H1 (cell line): Measurements from ENCODE around the gene GPRIN3. TPM values are rescaled to one million over a fixed set of nuclear protein-coding genes. Genes with fewer than 3 reads are reported as not detected.

ENCODE experiments used
- CTCF ChIA-PET: fragments of 300-600 bp; sonication (Branson Sonifier 250); formaldehyde crosslinking; loops from one replicate; lab custom pipeline; 2021; ENCODE audit not compliant: partially characterized antibody; lab: Charles Lee
- POLR2A ChIA-PET: fragments of 300-600 bp; sonication (Branson Sonifier 250); formaldehyde crosslinking; loops from one replicate; lab custom pipeline; 2021; ENCODE audit warnings: inconsistent platforms; ENCODE audit not compliant: partially characterized antibody; lab: Charles Lee
- DNase-seq, 2 experiments: peaks; one replicate each; pipeline versions ENCODE4 v3.0.0 to v3.0.0-alpha.2; 2010 to 2022; ENCODE audit warnings: low spot score in 2 of 2, low read depth in 1 of 2, mixed read lengths in 1 of 2
- FAIRE-seq: peaks from 2 replicates; lab custom pipeline; 2011; peaks lifted over from hg19 to GRCh38; lab: Jason Lieb, UNC
- H2AFZ ChIP-seq: 2 replicates; pipeline ENCODE4 v1.8.1; 2012; ENCODE audit warnings: low read length, inconsistent platforms
- H2AK5ac ChIP-seq: 2 replicates; pipeline ENCODE4 v1.6.1; 2013; ENCODE audit warnings: low read depth, low read length
- H2BK120ac ChIP-seq: replicated peaks from 2 replicates; pipeline ENCODE3; 2013; ENCODE audit warnings: low read depth, low read length, inconsistent platforms
- H2BK12ac ChIP-seq: 2 replicates; pipeline ENCODE4 v1.6.1; 2013; ENCODE audit warnings: low read depth, low read length
- H2BK15ac ChIP-seq: 2 replicates; pipeline ENCODE4 v1.6.1; 2013; ENCODE audit warnings: low read length
- H2BK20ac ChIP-seq: 2 replicates; pipeline ENCODE4 v1.6.1; 2013; ENCODE audit warnings: low read length
- H2BK5ac ChIP-seq: 2 replicates; pipeline ENCODE4 v1.6.1; 2013; ENCODE audit warnings: low read depth, low read length
- H3K14ac ChIP-seq: 2 replicates; pipeline ENCODE4 v1.6.1; 2013; ENCODE audit warnings: inconsistent platforms; ENCODE audit not compliant: insufficient read length
- H3K18ac ChIP-seq: 2 replicates; pipeline ENCODE4 v1.6.1; 2013; ENCODE audit warnings: low read length; ENCODE audit errors: extremely low read depth
- H3K23ac ChIP-seq: 2 replicates; pipeline ENCODE4 v1.6.1; 2013; ENCODE audit warnings: inconsistent platforms; ENCODE audit not compliant: insufficient read length
- H3K23me2 ChIP-seq: 2 replicates; pipeline ENCODE4 v1.6.1; 2013; ENCODE audit warnings: low read depth, low read length
- H3K27ac ChIP-seq: 2 replicates; pipeline ENCODE4 v1.6.1; 2011; ENCODE audit warnings: low read depth, low read length, inconsistent platforms
- H3K27me3 ChIP-seq, 4 experiments: replicated peaks in 1 of 4; 1 replicate in 1 of 4; 2 replicates in 3 of 4; pipeline versions ENCODE4 v1.6.1 to v1.8.1; 2011 to 2013; ENCODE audit warnings: low read length in 3 of 4, mild to moderate bottlenecking in 3 of 4, inconsistent platforms in 2 of 4, mixed read lengths in 2 of 4, moderate library complexity in 1 of 4; ENCODE audit not compliant: control insufficient read depth in 3 of 4, insufficient read depth in 3 of 4; ENCODE audit errors: extremely low read depth in 1 of 4
- H3K36me3 ChIP-seq, 4 experiments: 2 replicates each; pipeline versions ENCODE4 v1.6.1 to v1.8.1; 2011 to 2013; ENCODE audit warnings: mild to moderate bottlenecking in 4 of 4, low read length in 3 of 4, moderate library complexity in 2 of 4, control low read depth in 1 of 4, inconsistent platforms in 1 of 4; ENCODE audit not compliant: insufficient read depth in 4 of 4, control insufficient read depth in 2 of 4
- H3K4ac ChIP-seq: replicated peaks from 2 replicates; pipeline ENCODE3; 2013; ENCODE audit warnings: low read length, low read depth, mixed read lengths, inconsistent platforms; ENCODE audit not compliant: insufficient read length
- H3K4me1 ChIP-seq, 4 experiments: replicated peaks in 1 of 4; 1 replicate in 1 of 4; 2 replicates in 3 of 4; pipeline versions ENCODE4 v1.6.1 to v1.8.1; 2011 to 2013; ENCODE audit warnings: low read length in 3 of 4, inconsistent platforms in 2 of 4, mixed read lengths in 1 of 4; ENCODE audit not compliant: insufficient read depth in 4 of 4, control insufficient read depth in 3 of 4
- H3K4me2 ChIP-seq, 2 experiments: 2 replicates each; pipeline versions ENCODE4 v1.6.1 to v1.8.1; 2011 to 2013; ENCODE audit warnings: low read depth in 2 of 2, low read length in 2 of 2, control low read depth in 1 of 2, inconsistent platforms in 1 of 2, mild to moderate bottlenecking in 1 of 2; ENCODE audit not compliant: insufficient read depth in 1 of 2
- H3K4me3 ChIP-seq, 4 experiments: fragments of 200-600, 300-600 bp in 1 of 4; sonication (generic), shearing (Covaris generic), sonication (Bioruptor Twin) in 1 of 4; 2 replicates each; pipeline versions ENCODE4 v1.5.1 to v1.8.1; 2011 to 2016; ENCODE audit warnings: low read length in 4 of 4, low read depth in 3 of 4, control low read depth in 2 of 4, inconsistent platforms in 2 of 4, mild to moderate bottlenecking in 2 of 4, mixed read lengths in 1 of 4, moderate library complexity in 1 of 4; ENCODE audit not compliant: insufficient read depth in 2 of 4; ENCODE audit errors: extremely low read depth in 1 of 4
- H3K56ac ChIP-seq: replicated peaks from 2 replicates; pipeline ENCODE3; 2013; ENCODE audit warnings: low read depth, mild to moderate bottlenecking, mixed read lengths, low read length, inconsistent platforms; ENCODE audit not compliant: insufficient read length
- H3K79me1 ChIP-seq: 2 replicates; pipeline ENCODE4 v1.6.1; 2013; ENCODE audit warnings: low read depth, low read length, control low read depth
- H3K79me2 ChIP-seq, 2 experiments: 2 replicates each; pipeline versions ENCODE4 v1.6.1 to v1.8.1; 2012 to 2013; ENCODE audit warnings: low read length in 2 of 2, mild to moderate bottlenecking in 2 of 2, inconsistent platforms in 1 of 2; ENCODE audit not compliant: insufficient read depth in 2 of 2, control insufficient read depth in 1 of 2
- H3K9ac ChIP-seq, 4 experiments: replicated peaks in 1 of 4; 1 replicate in 1 of 4; 2 replicates in 3 of 4; pipeline versions ENCODE4 v1.6.1 to v1.8.1; 2011 to 2013; ENCODE audit warnings: low read depth in 3 of 4, low read length in 3 of 4, control low read depth in 2 of 4, mild to moderate bottlenecking in 2 of 4, moderate library complexity in 2 of 4, inconsistent platforms in 1 of 4; ENCODE audit errors: extremely low read depth in 1 of 4
- H3K9me3 ChIP-seq, 2 experiments: 2 replicates each; pipeline versions ENCODE4 v1.6.1 to v1.8.1; 2012 to 2013; ENCODE audit warnings: mild to moderate bottlenecking in 2 of 2, moderate library complexity in 2 of 2, control low read depth in 1 of 2, inconsistent platforms in 1 of 2, low read depth in 1 of 2, low read length in 1 of 2, mixed read lengths in 1 of 2; ENCODE audit not compliant: insufficient read depth in 2 of 2
- H4K20me1 ChIP-seq, 2 experiments: replicated peaks in 1 of 2; 2 replicates each; pipeline versions ENCODE3 to v1.8.1; 2011 to 2013; ENCODE audit warnings: inconsistent platforms in 2 of 2, low read length in 2 of 2, mild to moderate bottlenecking in 1 of 2; ENCODE audit not compliant: insufficient read depth in 2 of 2, control insufficient read depth in 1 of 2
- H4K5ac ChIP-seq: 2 replicates; pipeline ENCODE4 v1.6.1; 2013; ENCODE audit warnings: low read length, low read depth, mixed read lengths, inconsistent platforms; ENCODE audit not compliant: insufficient read length
- H4K8ac ChIP-seq: 2 replicates; pipeline ENCODE4 v1.8.0; 2013; ENCODE audit warnings: mild to moderate bottlenecking, moderate library complexity, low read length, inconsistent platforms; ENCODE audit not compliant: insufficient read depth; ENCODE audit errors: extremely low read depth
- H4K91ac ChIP-seq: replicated peaks from 2 replicates; pipeline ENCODE3; 2013; ENCODE audit warnings: low read length, mixed read lengths, inconsistent platforms; ENCODE audit not compliant: insufficient read length
- BACH1 ChIP-seq: IDR thresholded peaks from 2 replicates; pipeline ENCODE4 v1.6.1; 2012; ENCODE audit warnings: low read length, improper control_type of control experiment
- E2F6 ChIP-seq: IDR thresholded peaks from 2 replicates; pipeline ENCODE4 v1.6.1; 2012; ENCODE audit warnings: inconsistent platforms
- EP300 ChIP-seq, 2 experiments: IDR thresholded peaks; 1 replicate in 1 of 2; 2 replicates in 1 of 2; pipeline ENCODE4 v1.6.1; 2011 to 2012; ENCODE audit warnings: low read depth in 2 of 2, low read length in 2 of 2, mild to moderate bottlenecking in 2 of 2, borderline replicate concordance in 1 of 2, inconsistent platforms in 1 of 2, moderate library complexity in 1 of 2
- GABPA ChIP-seq: IDR thresholded peaks from 2 replicates; pipeline ENCODE4 v1.6.1; 2011; ENCODE audit warnings: mild to moderate bottlenecking, low read length, moderate library complexity, borderline replicate concordance; ENCODE audit not compliant: insufficient read depth
- MAFK ChIP-seq: IDR thresholded peaks from 2 replicates; pipeline ENCODE4 v1.6.1; 2012; ENCODE audit warnings: low read depth, mild to moderate bottlenecking, improper control_type of control experiment, low read length
- NRF1 ChIP-seq: IDR thresholded peaks from 2 replicates; pipeline ENCODE4 v1.6.1; 2011; ENCODE audit warnings: mild to moderate bottlenecking, low read depth, low read length, improper control_type of control experiment
- ZNF274 ChIP-seq: IDR thresholded peaks from 2 replicates; pipeline ENCODE4 v1.7.0; 2012; ENCODE audit warnings: low read length, borderline replicate concordance; ENCODE audit errors: extremely low read depth
- WGBS, 2 experiments: shearing (Covaris generic) in 1 of 2; methylation state at CpG; one replicate each; pipeline versions ENCODE4 v1.1.6 to v1.1.7; 2013 to 2015; ENCODE audit warnings: low lambda C conversion rate in 2 of 2, mixed read lengths in 2 of 2, inconsistent platforms in 1 of 2, low coverage in 1 of 2, missing lambda C conversion rate in 1 of 2; ENCODE audit not compliant: insufficient replicate concordance in 2 of 2, insufficient coverage in 1 of 2, insufficient read length in 1 of 2; ENCODE audit errors: extremely low coverage in 1 of 2, missing lambda C conversion rate in 1 of 2; 5-methylcytosine and 5-hydroxymethylcytosine counted together
- polyA plus RNA-seq, 7 experiments: library from polyadenylated mRNA; depleted of rRNA in 3 of 7; stranded (reverse) in 5 of 7; unstranded in 2 of 7; fragments of >200 nt in 5 of 7; fragments of 200-250 nt in 2 of 7; gene quantifications; 1 replicate in 5 of 7; 2 replicates in 1 of 7; 4 replicates in 1 of 7; pipeline versions ENCODE4 v1.2.1 to v1.2.3, GENCODE V29; 2011 to 2013; ENCODE audit warnings: missing spikeins in 2 of 7, mixed read lengths in 2 of 7
- total RNA-seq: library from RNA; stranded (reverse); fragmentation: NEBNext Ultra II Directional; extraction: Animal tissue kit (Norgen Biotek cat#: 25700); gene quantifications from 2 replicates; pipeline ENCODE4 v1.2.1, GENCODE V29; 2021

GPRIN3 gene
- total and polyA plus RNA-seq, 2 of the 8 experiments (the other 6 are each of a cell fraction or from before 2014, with no cell fraction given): 0.17 to 1.4 TPM

DNA sequence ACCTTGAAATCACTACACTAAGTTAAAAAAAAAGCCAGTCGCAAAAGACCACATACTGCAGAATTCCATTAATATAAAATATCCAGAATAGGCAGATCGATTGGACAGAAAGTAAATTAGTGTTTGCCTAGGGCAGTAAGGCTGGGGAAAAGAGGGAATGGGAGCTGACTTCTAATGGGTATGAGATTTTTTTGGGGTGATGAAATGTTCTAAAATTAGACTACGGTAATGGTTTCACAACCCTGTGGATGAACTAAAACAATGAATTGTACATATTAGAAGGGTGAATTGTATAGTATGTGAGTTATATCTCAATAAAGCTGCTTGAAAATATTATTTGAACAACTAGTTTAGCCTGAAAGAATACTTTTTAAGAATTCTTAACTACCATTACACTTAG is 6.7 kb upstream of the GPRIN3 start:
- no peak for TF ChIP-seq NRF1
- TF ChIP-seq GABPA: no peak
- TF ChIP-seq MAFK: no peak
- no peak for TF ChIP-seq ZNF274
- no peak for TF ChIP-seq EP300 (IDR thresholded peaks at IDR 0.05; ENCODE audit: borderline replicate concordance in 1 of 2, low read depth in 2 of 2, low read length in 2 of 2)
- no peak for TF ChIP-seq BACH1
- no peak for TF ChIP-seq E2F6
- TF ChIP-seq, all 59 proteins: peak for 0
- Histone ChIP-seq H3K79me1 (no peaks in the 10 kb centered on the region), H2AK5ac (no peak overlapping the region), H2BK5ac (no peak overlapping the region), H4K5ac (no peak overlapping the region), H3K23me2 (no peaks in the 10 kb centered on the region), H3K56ac (no peak overlapping the region), H3K9me3 (no peaks in the 10 kb centered on the region), H3K23ac (no peak overlapping the region), H4K91ac (no peak overlapping the region), H3K4ac (no peak overlapping the region), H2BK12ac (no peak overlapping the region), H3K27me3 (no peaks in the 10 kb centered on the region), H2AFZ (no peak overlapping the region), H4K20me1 (no peaks in the 10 kb centered on the region), H4K8ac (no peak overlapping the region), H2BK20ac (no peak overlapping the region), H3K36me3 (no peaks in the 10 kb centered on the region), H3K9ac (no peak overlapping the region), H3K4me1 (no peaks in the 10 kb centered on the region), H3K27ac (no peak overlapping the region), H3K4me3 (no peak overlapping the region), H2BK15ac (no peak overlapping the region), H3K14ac (no peak overlapping the region), H3K4me2 (no peak overlapping the region), H3K18ac (no peak overlapping the region), H2BK120ac (no peak overlapping the region), H3K79me2 (no peaks in the 10 kb centered on the region)
- ChIA-PET POLR2A (no interaction called here), CTCF (interaction anchor here (0.7 to 1.5 kb wide), 3 partner anchors 26 to 121 kb away, joined by 3 to 4 read pairs (median 3); no protein-coding TSS in a partner anchor)
- DNase-seq (no peak), FAIRE-seq (no peak)
- WGBS, 2 experiments: 83% methylated on average over 3 of the region's 3 CpGs; no CpG with 5 or more reads in 1 of the 2 experiments
